Fibroblast of skin of right quadriceps (primary cell): Measurements from ENCODE around the gene OSBPL9.
"Not testable (repeated sequence)": the region's sequence is repeated elsewhere in the genome, so short reads cannot be mapped to it uniquely, and the experiment has no call there.

Experiments
- DNase-seq: peaks from one replicate; pipeline ENCODE4 v3.0.0-alpha.2; 2013

The OSBPL9 gene

GRCh38 chr1:51799372-51799771 is 182.5 kb downstream of the OSBPL9 start:
- DNase-seq: no peak

GRCh38 chr1:51814513-51814912 is 197.6 kb downstream of the OSBPL9 start:
- DNase-seq: no peak

- no peak for DNase-seq
These were observed 201.6 kb downstream of the OSBPL9 start for GRCh38 chr1:51818487-51818886.

GRCh38 chr1:51819021-51819420 is 202.1 kb downstream of the OSBPL9 start:
- not testable (repeated sequence) for DNase-seq

GRCh38 chr1:51819810-51820209 is 202.9 kb downstream of the OSBPL9 start:
- peak; percentile 3 for DNase-seq

- no peak for DNase-seq
These were observed 212.2 kb downstream of the OSBPL9 start for GRCh38 chr1:51829058-51829457.

- peak; percentile 2 for DNase-seq
These were observed 216.8 kb downstream of the OSBPL9 start for GRCh38 chr1:51833700-51834099.

- no peak for DNase-seq
These were observed 220.4 kb downstream of the OSBPL9 start for GRCh38 chr1:51837243-51837642.
